Measurements from ENCODE around the gene GPR173. TPM values are rescaled to one million over a fixed set of nuclear protein-coding genes. Genes with fewer than 3 reads are reported as not detected.

GPR173 gene
- total RNA-seq, 1 experiment from 2014 or later, result 0.68 TPM

- CTCF ChIA-PET, result no interaction called here
These were observed 79.6 kb downstream of the GPR173 start for GRCh38 chrX:53128097-53128749.

More at GRCh38 chrX:53128097-53128749, 79.6 kb downstream of the GPR173 start:
- BruUV-seq (replicated peaks), result no TSS peak
- no peaks in the 10 kb centered on the region for H3K4me1 Mint-ChIP-seq (ENCODE audit: low read depth, unreplicated experiment)
- intact Hi-C loops (cut with micrococcal nuclease; ENCODE audit: unreplicated experiment), result no loop called here
- H3K27ac Mint-ChIP-seq (ENCODE audit: unreplicated experiment), result no peak overlapping the region
- H3K36me3 Mint-ChIP-seq (ENCODE audit: insufficient read depth, unreplicated experiment), result peaks cover 5% of the 10 kb centered on the region
- DNase-seq, result no peak
- no peaks in the 10 kb centered on the region for H3K9me3 Mint-ChIP-seq (ENCODE audit: low read depth, unreplicated experiment)
- H3K27me3 Mint-ChIP-seq (ENCODE audit: unreplicated experiment), result no peaks in the 10 kb centered on the region
- no peak overlapping the region for H3K4me3 Mint-ChIP-seq (ENCODE audit: low read depth, unreplicated experiment)
- TF ChIP-seq, protein P1, sequence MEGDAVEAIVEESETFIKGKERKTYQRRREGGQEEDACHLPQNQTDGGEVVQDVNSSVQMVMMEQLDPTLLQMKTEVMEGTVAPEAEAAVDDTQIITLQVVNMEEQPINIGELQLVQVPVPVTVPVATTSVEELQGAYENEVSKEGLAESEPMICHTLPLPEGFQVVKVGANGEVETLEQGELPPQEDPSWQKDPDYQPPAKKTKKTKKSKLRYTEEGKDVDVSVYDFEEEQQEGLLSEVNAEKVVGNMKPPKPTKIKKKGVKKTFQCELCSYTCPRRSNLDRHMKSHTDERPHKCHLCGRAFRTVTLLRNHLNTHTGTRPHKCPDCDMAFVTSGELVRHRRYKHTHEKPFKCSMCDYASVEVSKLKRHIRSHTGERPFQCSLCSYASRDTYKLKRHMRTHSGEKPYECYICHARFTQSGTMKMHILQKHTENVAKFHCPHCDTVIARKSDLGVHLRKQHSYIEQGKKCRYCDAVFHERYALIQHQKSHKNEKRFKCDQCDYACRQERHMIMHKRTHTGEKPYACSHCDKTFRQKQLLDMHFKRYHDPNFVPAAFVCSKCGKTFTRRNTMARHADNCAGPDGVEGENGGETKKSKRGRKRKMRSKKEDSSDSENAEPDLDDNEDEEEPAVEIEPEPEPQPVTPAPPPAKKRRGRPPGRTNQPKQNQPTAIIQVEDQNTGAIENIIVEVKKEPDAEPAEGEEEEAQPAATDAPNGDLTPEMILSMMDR (IDR thresholded peaks at IDR 0.05; ENCODE audit: unreplicated experiment), result no peak

Other genes with a start within 250 kb of the GPR173 start
- gene XAGE5, start 237.5 kb upstream of the GPR173 start, total RNA-seq (2022), result not detected in 2 replicates
- not detected in 2 replicates for gene XAGE3, start 180.7 kb upstream of the GPR173 start, total RNA-seq (2022)
- gene FAM156B, start 151.5 kb upstream of the GPR173 start, total RNA-seq (2022), result 8.4 and 9.3 TPM in 2 replicates
- gene FAM156A, start 90.3 kb upstream of the GPR173 start, total RNA-seq (2022), result 18.0 and 19.7 TPM in 2 replicates
- 18.8 and 19.9 TPM in 2 replicates for gene TSPYL2, start 33.6 kb downstream of the GPR173 start, total RNA-seq (2022)
- 14.5 and 18.2 TPM in 2 replicates for gene KANTR, start 45.4 kb downstream of the GPR173 start, total RNA-seq (2022)
- gene KDM5C, start 176.4 kb downstream of the GPR173 start, total RNA-seq (2022), result 91.6 and 98.4 TPM in 2 replicates
- gene IQSEC2, start 232.8 kb downstream of the GPR173 start, total RNA-seq (2022), result 14.1 and 15.2 TPM in 2 replicates

All from Calu3 (cell line).